Astrocyte (in vitro differentiated cells and primary cell): Measurements from ENCODE around the gene ZFHX3. TPM values are rescaled to one million over a fixed set of nuclear protein-coding genes. Genes with fewer than 3 reads are reported as not detected.

Experiments
- DNase-seq: peaks from one replicate; pipeline ENCODE4 v3.0.0-alpha.2; 2010; ENCODE audit warnings: low read depth
- FAIRE-seq: peaks from 2 replicates; lab custom pipeline; 2011; peaks lifted over from hg19 to GRCh38; lab: Jason Lieb, UNC
- H2AFZ ChIP-seq: 2 replicates; pipeline ENCODE4 v1.6.0; 2012; ENCODE audit warnings: low read depth, low read length, inconsistent platforms
- H3K27ac ChIP-seq: 2 replicates; pipeline ENCODE4 v1.5.1; 2011; ENCODE audit warnings: low read depth, low read length, inconsistent platforms
- H3K27me3 ChIP-seq: 2 replicates; pipeline ENCODE4 v1.6.0; 2011; ENCODE audit warnings: low read length, inconsistent platforms; ENCODE audit not compliant: insufficient read depth
- H3K36me3 ChIP-seq: 2 replicates; pipeline ENCODE4 v1.5.1; 2011; ENCODE audit warnings: low read length, inconsistent platforms; ENCODE audit not compliant: insufficient read depth
- H3K4me1 ChIP-seq: 2 replicates; pipeline ENCODE4 v1.5.1; 2011; ENCODE audit warnings: low read length, inconsistent platforms; ENCODE audit not compliant: insufficient read depth
- H3K4me2 ChIP-seq: 2 replicates; pipeline ENCODE4 v1.6.0; 2012; ENCODE audit warnings: low read length, inconsistent platforms
- H3K4me3 ChIP-seq: 2 replicates; pipeline ENCODE4 v1.5.1; 2011; ENCODE audit warnings: low read depth, mild to moderate bottlenecking, low read length, inconsistent platforms; ENCODE audit not compliant: insufficient read depth
- H3K79me2 ChIP-seq: 2 replicates; pipeline ENCODE4 v1.6.0; 2012; ENCODE audit warnings: mild to moderate bottlenecking, low read length, inconsistent platforms; ENCODE audit not compliant: insufficient read depth
- H3K9ac ChIP-seq: 2 replicates; pipeline ENCODE4 v1.6.0; 2012; ENCODE audit warnings: mild to moderate bottlenecking, low read length, inconsistent platforms
- H3K9me3 ChIP-seq: 2 replicates; pipeline ENCODE4 v1.5.1; 2012; ENCODE audit warnings: low read depth, mild to moderate bottlenecking, low read length, inconsistent platforms; ENCODE audit not compliant: insufficient read depth
- H4K20me1 ChIP-seq: 2 replicates; pipeline ENCODE4 v1.6.0; 2012; ENCODE audit warnings: low read length, inconsistent platforms; ENCODE audit not compliant: insufficient read depth
- H3K27ac Mint-ChIP-seq: one replicate; pipeline ENCODE4 v1.8.0; 2021; ENCODE audit warnings: mild to moderate bottlenecking, mixed read lengths; ENCODE audit not compliant: unreplicated experiment
- H3K27me3 Mint-ChIP-seq: one replicate; pipeline ENCODE4 v1.8.0; 2021; ENCODE audit warnings: low read depth, mixed read lengths; ENCODE audit not compliant: unreplicated experiment
- H3K36me3 Mint-ChIP-seq: one replicate; pipeline ENCODE4 v1.8.0; 2021; ENCODE audit warnings: low read depth, mixed read lengths; ENCODE audit not compliant: unreplicated experiment
- H3K4me1 Mint-ChIP-seq: one replicate; pipeline ENCODE4 v1.8.0; 2021; ENCODE audit warnings: low read depth, mixed read lengths; ENCODE audit not compliant: unreplicated experiment
- H3K4me3 Mint-ChIP-seq: one replicate; pipeline ENCODE4 v1.8.0; 2021; ENCODE audit warnings: mild to moderate bottlenecking, moderate library complexity, mixed read lengths; ENCODE audit not compliant: unreplicated experiment
- H3K9me3 Mint-ChIP-seq: one replicate; pipeline ENCODE4 v1.8.0; 2021; ENCODE audit warnings: mild to moderate bottlenecking, mixed read lengths; ENCODE audit not compliant: unreplicated experiment
- EZH2 ChIP-seq: IDR thresholded peaks from 2 replicates; pipeline ENCODE4 v1.6.1; 2012; ENCODE audit warnings: mild to moderate bottlenecking, low read length, inconsistent platforms; ENCODE audit not compliant: insufficient read depth
- total RNA-seq: library from RNA; stranded (reverse); gene quantifications from 2 replicates; pipeline ENCODE4 v1.2.1, GENCODE V29; 2021
- TF ChIP-seq, protein P1 (sequence below): IDR thresholded peaks from 2 replicates; pipeline ENCODE4 v1.5.1; 2011; ENCODE audit warnings: low read depth, mild to moderate bottlenecking, inconsistent platforms, low read length, moderate library complexity; ENCODE audit not compliant: insufficient read depth

Gene ZFHX3
- total RNA-seq, 1 donor from 2014 or later: 19.7 TPM

DNA sequence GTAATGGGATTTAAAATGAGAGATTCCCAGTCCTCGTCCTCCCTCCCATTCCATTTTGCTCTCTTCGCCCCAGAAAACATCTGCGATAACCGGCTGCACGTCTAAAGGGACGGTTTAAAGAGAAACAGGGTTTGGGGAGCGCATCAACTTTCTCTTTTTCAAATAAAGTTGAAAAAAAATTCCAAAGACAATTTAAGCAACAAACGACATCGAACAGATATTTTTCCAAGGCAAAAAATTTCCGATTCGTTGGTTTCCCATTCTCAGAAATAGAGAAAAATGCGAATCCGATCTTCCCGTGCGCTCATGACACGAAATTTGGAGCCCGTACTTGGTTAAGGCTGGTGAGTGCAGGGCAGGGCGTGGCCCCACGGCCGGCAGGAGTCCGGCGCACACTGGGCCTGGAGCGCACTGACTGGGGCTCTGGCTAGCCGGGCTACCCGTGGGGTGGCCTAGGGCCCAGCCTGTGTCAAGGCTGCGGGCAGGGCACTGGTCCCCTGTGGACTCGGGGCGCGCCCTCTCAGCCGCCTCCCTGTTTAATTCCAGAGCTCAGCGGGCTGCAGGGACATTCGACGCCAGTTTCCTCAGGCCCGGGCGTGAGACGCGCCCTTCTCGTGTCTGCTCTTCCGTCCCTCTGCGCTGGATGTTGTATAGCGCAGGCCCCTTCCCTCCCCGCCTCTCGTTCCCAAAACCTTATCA, 17.9 kb upstream of the ZFHX3 start:
- DNase-seq: no peak
- Histone ChIP-seq H3K4me2 (peak overlapping the region; percentile 83), H3K79me2 (peaks cover 14% of the 10 kb centered on the region), H3K27ac (peak overlapping the region; percentile 15), H3K9me3 (no peaks in the 10 kb centered on the region), H2AFZ (peak overlapping the region; percentile 8), H4K20me1 (no peaks in the 10 kb centered on the region), H3K4me1 (peaks cover 84% of the 10 kb centered on the region), H3K9ac (peak overlapping the region; percentile 75), H3K36me3 (no peaks in the 10 kb centered on the region), H3K27me3 (no peaks in the 10 kb centered on the region), H3K4me3 (no peak overlapping the region)
- Mint-ChIP-seq H3K4me1 (peaks cover 44% of the 10 kb centered on the region), H3K4me3 (no peak overlapping the region), H3K36me3 (no peaks in the 10 kb centered on the region), H3K27ac (peak overlapping the region; percentile 0), H3K9me3 (no peaks in the 10 kb centered on the region), H3K27me3 (peaks cover 39% of the 10 kb centered on the region)
- no peak for FAIRE-seq
- TF ChIP-seq EZH2: no peak
- TF ChIP-seq, protein P1, sequence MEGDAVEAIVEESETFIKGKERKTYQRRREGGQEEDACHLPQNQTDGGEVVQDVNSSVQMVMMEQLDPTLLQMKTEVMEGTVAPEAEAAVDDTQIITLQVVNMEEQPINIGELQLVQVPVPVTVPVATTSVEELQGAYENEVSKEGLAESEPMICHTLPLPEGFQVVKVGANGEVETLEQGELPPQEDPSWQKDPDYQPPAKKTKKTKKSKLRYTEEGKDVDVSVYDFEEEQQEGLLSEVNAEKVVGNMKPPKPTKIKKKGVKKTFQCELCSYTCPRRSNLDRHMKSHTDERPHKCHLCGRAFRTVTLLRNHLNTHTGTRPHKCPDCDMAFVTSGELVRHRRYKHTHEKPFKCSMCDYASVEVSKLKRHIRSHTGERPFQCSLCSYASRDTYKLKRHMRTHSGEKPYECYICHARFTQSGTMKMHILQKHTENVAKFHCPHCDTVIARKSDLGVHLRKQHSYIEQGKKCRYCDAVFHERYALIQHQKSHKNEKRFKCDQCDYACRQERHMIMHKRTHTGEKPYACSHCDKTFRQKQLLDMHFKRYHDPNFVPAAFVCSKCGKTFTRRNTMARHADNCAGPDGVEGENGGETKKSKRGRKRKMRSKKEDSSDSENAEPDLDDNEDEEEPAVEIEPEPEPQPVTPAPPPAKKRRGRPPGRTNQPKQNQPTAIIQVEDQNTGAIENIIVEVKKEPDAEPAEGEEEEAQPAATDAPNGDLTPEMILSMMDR: no peak

DNA sequence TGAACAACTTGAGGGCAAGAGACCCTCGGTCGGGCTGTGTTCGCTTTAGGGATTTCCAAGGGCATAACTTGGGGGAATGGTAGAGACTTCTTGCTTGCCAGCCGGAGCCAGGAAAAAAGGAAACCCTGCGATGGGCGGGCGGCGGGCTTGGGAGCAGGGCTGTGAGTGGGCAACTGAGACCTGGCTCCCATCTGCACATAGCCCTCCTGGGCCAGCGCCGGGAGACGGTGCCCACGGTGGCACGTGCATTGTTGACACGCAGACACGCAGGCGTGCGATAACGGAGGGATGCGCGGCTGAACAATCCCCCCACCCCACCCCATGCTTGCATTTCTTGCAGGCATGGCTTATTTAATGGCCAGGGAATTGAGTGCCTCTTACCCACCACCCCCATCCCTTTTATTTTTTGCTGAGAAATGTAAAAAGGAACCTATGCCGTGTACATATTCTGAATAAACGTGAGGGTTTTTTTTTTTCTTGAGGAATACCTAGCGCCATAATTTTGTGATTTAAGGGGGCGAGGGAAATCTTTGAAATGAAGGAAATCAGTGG, 17.1 kb upstream of the ZFHX3 start:
- peaks cover 43% of the 10 kb centered on the region for H3K4me1 Mint-ChIP-seq
- no peaks in the 10 kb centered on the region for H3K9me3 Mint-ChIP-seq
- H3K27ac Mint-ChIP-seq: peak overlapping the region; percentile 18
- no peak for FAIRE-seq
- Histone ChIP-seq H4K20me1 (no peaks in the 10 kb centered on the region), H3K4me1 (peaks cover 80% of the 10 kb centered on the region), H3K4me3 (peak overlapping the region; percentile 45), H3K36me3 (no peaks in the 10 kb centered on the region), H3K4me2 (peak overlapping the region; percentile 83), H3K27ac (peak overlapping the region; percentile 83), H3K9me3 (no peaks in the 10 kb centered on the region), H3K79me2 (peaks cover 21% of the 10 kb centered on the region), H3K9ac (peak overlapping the region; percentile 75), H2AFZ (peak overlapping the region; percentile 62), H3K27me3 (no peaks in the 10 kb centered on the region)
- TF ChIP-seq, protein P1: no peak
- TF ChIP-seq EZH2: no peak
- H3K36me3 Mint-ChIP-seq: no peaks in the 10 kb centered on the region
- DNase-seq: no peak
- peak overlapping the region; percentile 72 for H3K4me3 Mint-ChIP-seq
- H3K27me3 Mint-ChIP-seq: peaks cover 45% of the 10 kb centered on the region
